ENCODE data around the gene CD300H. TPM values are rescaled to one million over a fixed set of nuclear protein-coding genes. Genes with fewer than 3 reads are reported as not detected.

CD300H gene
- total RNA-seq, 1 donor from 2014 or later = not detected

DNA sequence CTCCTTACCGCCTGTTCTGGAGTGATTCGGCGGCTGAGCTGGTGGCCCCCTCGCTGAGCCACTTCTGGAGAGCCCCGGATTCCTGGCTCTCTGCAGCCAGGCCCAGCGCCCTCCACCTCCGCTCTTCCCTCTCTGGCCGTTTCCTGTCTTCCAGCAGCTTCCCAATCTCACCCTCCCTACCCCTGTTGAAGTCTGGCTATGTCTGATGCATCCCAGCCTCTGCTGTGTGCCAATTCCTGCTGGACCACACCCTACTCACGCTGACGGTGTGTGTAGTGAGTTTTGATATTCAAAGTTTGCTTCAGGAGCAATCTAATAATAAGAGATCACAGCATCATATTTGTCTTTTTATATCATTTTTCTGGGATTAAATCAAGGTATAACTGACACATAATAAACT lies 15.3 kb upstream of the CD300H start:
- Mint-ChIP-seq H3K4me1 (ENCODE audit: low read depth, unreplicated experiment) (no peaks in the 10 kb centered on the region), H3K27me3 (ENCODE audit: low read depth, unreplicated experiment) (peaks cover 11% of the 10 kb centered on the region), H3K4me3 (ENCODE audit: unreplicated experiment) (no peak overlapping the region), H3K36me3 (ENCODE audit: low read depth, unreplicated experiment) (no peaks in the 10 kb centered on the region), H3K9me3 (ENCODE audit: unreplicated experiment) (peaks cover 8% of the 10 kb centered on the region), H3K27ac (ENCODE audit: unreplicated experiment) (no peak overlapping the region)
- Histone ChIP-seq H3K4me1 (ENCODE audit: insufficient read depth, low read length) (no peaks in the 10 kb centered on the region), H3K27ac (ENCODE audit: low read depth, low read length) (no peak overlapping the region), H2AFZ (ENCODE audit: low read depth, low read length) (no peak overlapping the region), H3K4me2 (ENCODE audit: low read length) (no peak overlapping the region), H3K27me3 (ENCODE audit: insufficient read depth, low read length) (no peaks in the 10 kb centered on the region), H3K4me3 (ENCODE audit: insufficient read depth, low read depth, low read length) (no peak overlapping the region), H3K9me3 (ENCODE audit: insufficient read depth, low read depth, low read length) (peaks cover 7% of the 10 kb centered on the region), H3K79me2 (ENCODE audit: insufficient read depth, low read length) (no peaks in the 10 kb centered on the region), H4K20me1 (ENCODE audit: insufficient read depth, low read length) (no peaks in the 10 kb centered on the region), H3K36me3 (ENCODE audit: insufficient read depth, low read length) (no peaks in the 10 kb centered on the region), H3K9ac (ENCODE audit: low read length) (no peak overlapping the region)
- DNase-seq (ENCODE audit: low read depth) = no peak
- TF ChIP-seq, protein P1, sequence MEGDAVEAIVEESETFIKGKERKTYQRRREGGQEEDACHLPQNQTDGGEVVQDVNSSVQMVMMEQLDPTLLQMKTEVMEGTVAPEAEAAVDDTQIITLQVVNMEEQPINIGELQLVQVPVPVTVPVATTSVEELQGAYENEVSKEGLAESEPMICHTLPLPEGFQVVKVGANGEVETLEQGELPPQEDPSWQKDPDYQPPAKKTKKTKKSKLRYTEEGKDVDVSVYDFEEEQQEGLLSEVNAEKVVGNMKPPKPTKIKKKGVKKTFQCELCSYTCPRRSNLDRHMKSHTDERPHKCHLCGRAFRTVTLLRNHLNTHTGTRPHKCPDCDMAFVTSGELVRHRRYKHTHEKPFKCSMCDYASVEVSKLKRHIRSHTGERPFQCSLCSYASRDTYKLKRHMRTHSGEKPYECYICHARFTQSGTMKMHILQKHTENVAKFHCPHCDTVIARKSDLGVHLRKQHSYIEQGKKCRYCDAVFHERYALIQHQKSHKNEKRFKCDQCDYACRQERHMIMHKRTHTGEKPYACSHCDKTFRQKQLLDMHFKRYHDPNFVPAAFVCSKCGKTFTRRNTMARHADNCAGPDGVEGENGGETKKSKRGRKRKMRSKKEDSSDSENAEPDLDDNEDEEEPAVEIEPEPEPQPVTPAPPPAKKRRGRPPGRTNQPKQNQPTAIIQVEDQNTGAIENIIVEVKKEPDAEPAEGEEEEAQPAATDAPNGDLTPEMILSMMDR (IDR thresholded peaks at IDR 0.05; ENCODE audit: insufficient read depth, low read depth, low read length) = no peak
- no peak for TF ChIP-seq EZH2 (IDR thresholded peaks at IDR 0.05; ENCODE audit: insufficient read depth, low read length)
- FAIRE-seq = no peak

DNA sequence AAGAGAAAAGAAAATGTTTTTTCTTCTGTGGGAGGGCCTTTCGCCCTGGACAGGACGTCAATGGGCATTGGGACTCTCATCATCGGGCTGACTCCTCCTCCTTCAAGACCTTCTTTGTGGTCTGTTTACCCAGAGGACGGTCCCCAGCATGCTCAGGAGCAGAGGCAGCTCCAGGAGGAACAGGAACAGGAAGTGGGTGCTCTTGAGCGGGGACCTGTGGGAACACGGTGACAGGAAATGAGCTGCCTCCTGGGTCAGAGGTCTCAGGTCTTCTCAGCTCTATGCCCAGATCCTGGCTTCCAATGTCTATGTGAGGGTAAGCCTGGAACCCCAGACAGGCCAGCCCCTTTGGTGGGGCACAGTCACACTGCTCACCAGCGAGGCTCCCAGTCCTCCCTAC lies 12.6 kb upstream of the CD300H start:
- H3K9ac ChIP-seq (ENCODE audit: low read length) = no peak overlapping the region
- H3K4me2 ChIP-seq (ENCODE audit: low read length) = no peak overlapping the region
- FAIRE-seq = no peak
- H3K27ac ChIP-seq (ENCODE audit: low read depth, low read length) = no peak overlapping the region
- no peak for DNase-seq (ENCODE audit: low read depth)
- TF ChIP-seq EZH2 (IDR thresholded peaks at IDR 0.05; ENCODE audit: insufficient read depth, low read length) = no peak
- TF ChIP-seq, protein P1 (IDR thresholded peaks at IDR 0.05; ENCODE audit: insufficient read depth, low read depth, low read length) = no peak
- Mint-ChIP-seq H3K36me3 (ENCODE audit: low read depth, unreplicated experiment) (no peaks in the 10 kb centered on the region), H3K27me3 (ENCODE audit: low read depth, unreplicated experiment) (peaks cover 19% of the 10 kb centered on the region), H3K4me3 (ENCODE audit: unreplicated experiment) (no peak overlapping the region), H3K4me1 (ENCODE audit: low read depth, unreplicated experiment) (no peaks in the 10 kb centered on the region), H3K9me3 (ENCODE audit: unreplicated experiment) (peaks cover 6% of the 10 kb centered on the region), H3K27ac (ENCODE audit: unreplicated experiment) (no peak overlapping the region)
- no peak overlapping the region for H3K4me3 ChIP-seq (ENCODE audit: insufficient read depth, low read depth, low read length)
- H3K4me1 ChIP-seq (ENCODE audit: insufficient read depth, low read length) = no peaks in the 10 kb centered on the region
- H2AFZ ChIP-seq (ENCODE audit: low read depth, low read length) = no peak overlapping the region
- H4K20me1 ChIP-seq (ENCODE audit: insufficient read depth, low read length) = no peaks in the 10 kb centered on the region
- H3K27me3 ChIP-seq (ENCODE audit: insufficient read depth, low read length) = no peaks in the 10 kb centered on the region
- H3K36me3 ChIP-seq (ENCODE audit: insufficient read depth, low read length) = no peaks in the 10 kb centered on the region
- H3K79me2 ChIP-seq (ENCODE audit: insufficient read depth, low read length) = no peaks in the 10 kb centered on the region
- H3K9me3 ChIP-seq (ENCODE audit: insufficient read depth, low read depth, low read length) = peaks cover 7% of the 10 kb centered on the region

DNA sequence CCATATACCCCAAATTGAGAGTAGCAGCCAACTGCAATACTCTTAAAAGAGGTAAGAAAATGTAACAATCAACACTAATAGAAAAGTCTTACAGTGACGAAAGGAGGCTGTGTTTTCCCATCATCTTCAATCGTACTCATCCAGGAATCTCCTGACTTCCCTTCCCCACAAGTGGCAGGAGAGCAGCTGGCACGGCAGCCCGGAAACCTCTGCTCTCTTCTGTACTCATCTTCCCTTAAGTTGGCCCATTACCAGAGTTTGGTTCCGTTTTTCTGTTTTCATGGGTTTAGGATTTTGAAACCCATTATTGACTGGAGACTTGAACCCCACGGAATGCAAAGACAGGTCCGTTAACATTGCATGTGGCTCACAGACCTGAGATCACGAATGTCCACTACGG lies 11.7 kb upstream of the CD300H start:
- Mint-ChIP-seq H3K4me3 (ENCODE audit: unreplicated experiment) (no peak overlapping the region), H3K36me3 (ENCODE audit: low read depth, unreplicated experiment) (no peaks in the 10 kb centered on the region), H3K4me1 (ENCODE audit: low read depth, unreplicated experiment) (no peaks in the 10 kb centered on the region), H3K27ac (ENCODE audit: unreplicated experiment) (no peak overlapping the region), H3K9me3 (ENCODE audit: unreplicated experiment) (no peaks in the 10 kb centered on the region), H3K27me3 (ENCODE audit: low read depth, unreplicated experiment) (peaks cover 28% of the 10 kb centered on the region)
- Histone ChIP-seq H3K27ac (ENCODE audit: low read depth, low read length) (no peak overlapping the region), H4K20me1 (ENCODE audit: insufficient read depth, low read length) (no peaks in the 10 kb centered on the region), H3K4me1 (ENCODE audit: insufficient read depth, low read length) (no peaks in the 10 kb centered on the region), H2AFZ (ENCODE audit: low read depth, low read length) (no peak overlapping the region), H3K36me3 (ENCODE audit: insufficient read depth, low read length) (no peaks in the 10 kb centered on the region), H3K9me3 (ENCODE audit: insufficient read depth, low read depth, low read length) (peaks cover 5% of the 10 kb centered on the region), H3K9ac (ENCODE audit: low read length) (no peak overlapping the region), H3K4me2 (ENCODE audit: low read length) (no peak overlapping the region), H3K79me2 (ENCODE audit: insufficient read depth, low read length) (no peaks in the 10 kb centered on the region), H3K27me3 (ENCODE audit: insufficient read depth, low read length) (peaks cover 5% of the 10 kb centered on the region), H3K4me3 (ENCODE audit: insufficient read depth, low read depth, low read length) (no peak overlapping the region)
- TF ChIP-seq, protein P1 (IDR thresholded peaks at IDR 0.05; ENCODE audit: insufficient read depth, low read depth, low read length) = no peak
- TF ChIP-seq EZH2 (IDR thresholded peaks at IDR 0.05; ENCODE audit: insufficient read depth, low read length) = no peak
- FAIRE-seq (no peak), DNase-seq (ENCODE audit: low read depth) (no peak)
